PC-3 (cell line): ENCODE measurements around the gene DOCK8. TPM values are rescaled to one million over a fixed set of nuclear protein-coding genes. Genes with fewer than 3 reads are reported as not detected.

ENCODE experiments used
- ATAC-seq: fragments of 200-7000 bp; cut with Tn5 transposase; 2 replicates; pipeline ENCODE4 v1.9.1; 2020; ENCODE audit warnings: mild to moderate bottlenecking, moderate library complexity
- BruUV-seq: library from RNA; stranded (reverse); fragments of 400-500 nt; replicated peaks from 2 replicates; lab custom pipeline; 2021; lab: Mats Ljungman, UMichigan
- CTCF ChIA-PET: fragments of 300-600 bp; sonication (Branson Sonifier 250); formaldehyde crosslinking; loops from one replicate; lab custom pipeline; 2022; ENCODE audit warnings: antibody characterized with exemption; lab: Charles Lee
- POLR2A ChIA-PET: fragments of 300-600 bp; sonication (Branson Sonifier 250); formaldehyde crosslinking; loops from one replicate; lab custom pipeline; 2022; ENCODE audit warnings: antibody characterized with exemption; ENCODE audit not compliant: unreplicated experiment; lab: Charles Lee
- DNase-seq: peaks from one replicate; pipeline ENCODE4 v3.0.0-alpha.2; 2015
- H2AFZ ChIP-seq: fragments of 300-600 bp; sonication (generic); 2 replicates; pipeline ENCODE4 v1.6.0; 2016; ENCODE audit warnings: antibody characterized with exemption, low read length
- H3F3A ChIP-seq: fragments of 300-600 bp; sonication (generic); one replicate; pipeline ENCODE4 v1.6.0; 2017; ENCODE audit warnings: antibody characterized with exemption, low read length, control low read depth, mild to moderate bottlenecking; ENCODE audit not compliant: unreplicated experiment
- H3K27ac ChIP-seq: fragments of 300-600 bp; sonication (generic); 2 replicates; pipeline ENCODE4 v1.5.1; 2016; ENCODE audit warnings: mild to moderate bottlenecking, low read length
- H3K27me3 ChIP-seq: fragments of 300-600 bp; sonication (generic); 2 replicates; pipeline ENCODE4 v1.6.1; 2016; ENCODE audit warnings: low read length, mixed read lengths
- H3K36me3 ChIP-seq: fragments of 300-600 bp; sonication (generic); 2 replicates; pipeline ENCODE4 v1.6.1; 2016; ENCODE audit warnings: low read depth, mixed run types, low read length, mixed read lengths
- H3K4me1 ChIP-seq: fragments of 300-600 bp; sonication (generic); 2 replicates; pipeline ENCODE4 v1.5.1; 2016; ENCODE audit warnings: low read length; ENCODE audit not compliant: insufficient read depth
- H3K4me2 ChIP-seq: fragments of 300-600 bp; sonication (generic); 2 replicates; pipeline ENCODE4 v1.6.0; 2016; ENCODE audit warnings: low read length
- H3K4me3 ChIP-seq: fragments of 300-600 bp; sonication (generic); 2 replicates; pipeline ENCODE4 v1.5.1; 2016; ENCODE audit warnings: mild to moderate bottlenecking, low read length, mixed read lengths
- H3K79me2 ChIP-seq: fragments of 300-600 bp; sonication (generic); 2 replicates; pipeline ENCODE4 v1.6.1; 2017; ENCODE audit warnings: low read length, mixed read lengths
- H3K9ac ChIP-seq: fragments of 300-600 bp; sonication (generic); 2 replicates; pipeline ENCODE4 v1.6.0; 2016; ENCODE audit warnings: mild to moderate bottlenecking, low read length
- H3K9me2 ChIP-seq: fragments of 300-600 bp; sonication (generic); replicated peaks from 2 replicates; pipeline ENCODE4 v1.6.1; 2016; ENCODE audit warnings: mixed run types, low read length, mixed read lengths
- H3K9me3 ChIP-seq: fragments of 300-600 bp; sonication (generic); 2 replicates; pipeline ENCODE4 v1.6.1; 2016; ENCODE audit warnings: low read length, mixed read lengths
- H4K20me1 ChIP-seq: fragments of 300-600 bp; sonication (generic); 2 replicates; pipeline ENCODE4 v1.6.1; 2016; ENCODE audit warnings: low read length, mixed read lengths
- EZH2 ChIP-seq: fragments of 300-600 bp; sonication (generic); IDR thresholded peaks from one replicate; pipeline ENCODE4 v1.6.1; 2017; ENCODE audit warnings: antibody characterized with exemption, mild to moderate bottlenecking, low read length; ENCODE audit not compliant: unreplicated experiment
- EZH2phosphoT487 ChIP-seq: fragments of 300-600 bp; sonication (generic); IDR thresholded peaks from 2 replicates; pipeline ENCODE4 v1.6.1; 2018; ENCODE audit warnings: mild to moderate bottlenecking, antibody characterized with exemption, low read length, borderline replicate concordance
- intact Hi-C: fragments of 100-400 bp; cut with micrococcal nuclease; formaldehyde crosslinking; loops from 2 replicates; pipeline ENCODE4 v1.9.0; 2023
- total RNA-seq: library from RNA; depleted of rRNA; stranded (reverse); fragments of >200 nt; gene quantifications from 2 replicates; pipeline ENCODE4 v1.2.3, GENCODE V29; 2014
- TF ChIP-seq, protein P1 (sequence below): fragments of 300-600 bp; sonication (generic); conservative IDR thresholded peaks from 2 replicates; pipeline ENCODE4 v1.5.1; 2017; ENCODE audit warnings: antibody characterized with exemption, low read depth, mild to moderate bottlenecking, low read length

Gene DOCK8
- total RNA-seq, 1 experiment from 2014 or later, result 1.9 TPM

DNA sequence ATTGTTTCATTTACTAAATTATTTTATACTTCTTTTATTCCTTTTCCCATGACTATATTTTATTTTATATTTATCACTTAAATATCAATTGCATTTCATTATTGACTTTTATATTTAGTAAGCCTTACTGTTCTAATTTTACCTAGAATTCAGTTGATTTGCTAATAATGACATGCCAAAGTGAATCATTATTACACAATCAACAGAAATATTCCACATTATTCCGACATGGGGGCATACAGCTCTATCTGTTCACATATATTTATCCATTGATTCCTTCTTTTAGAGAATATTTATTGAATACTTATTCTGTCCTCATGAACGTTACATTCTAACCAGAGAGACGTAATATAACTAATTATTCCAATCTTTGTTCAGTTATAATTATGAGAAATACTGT lies 221.8 kb downstream of the DOCK8 start:
- no peaks in the 10 kb centered on the region for H3K36me3 ChIP-seq
- CTCF ChIA-PET, result no interaction called here
- no peak overlapping the region for H3K4me3 ChIP-seq
- no peaks in the 10 kb centered on the region for H3K27me3 ChIP-seq
- H3F3A ChIP-seq, result no peaks in the 10 kb centered on the region
- intact Hi-C loops, result no loop called here
- no peak for ATAC-seq
- DNase-seq, result no peak
- no peak overlapping the region for H3K4me2 ChIP-seq
- no peak for TF ChIP-seq EZH2
- TF ChIP-seq, protein P1, sequence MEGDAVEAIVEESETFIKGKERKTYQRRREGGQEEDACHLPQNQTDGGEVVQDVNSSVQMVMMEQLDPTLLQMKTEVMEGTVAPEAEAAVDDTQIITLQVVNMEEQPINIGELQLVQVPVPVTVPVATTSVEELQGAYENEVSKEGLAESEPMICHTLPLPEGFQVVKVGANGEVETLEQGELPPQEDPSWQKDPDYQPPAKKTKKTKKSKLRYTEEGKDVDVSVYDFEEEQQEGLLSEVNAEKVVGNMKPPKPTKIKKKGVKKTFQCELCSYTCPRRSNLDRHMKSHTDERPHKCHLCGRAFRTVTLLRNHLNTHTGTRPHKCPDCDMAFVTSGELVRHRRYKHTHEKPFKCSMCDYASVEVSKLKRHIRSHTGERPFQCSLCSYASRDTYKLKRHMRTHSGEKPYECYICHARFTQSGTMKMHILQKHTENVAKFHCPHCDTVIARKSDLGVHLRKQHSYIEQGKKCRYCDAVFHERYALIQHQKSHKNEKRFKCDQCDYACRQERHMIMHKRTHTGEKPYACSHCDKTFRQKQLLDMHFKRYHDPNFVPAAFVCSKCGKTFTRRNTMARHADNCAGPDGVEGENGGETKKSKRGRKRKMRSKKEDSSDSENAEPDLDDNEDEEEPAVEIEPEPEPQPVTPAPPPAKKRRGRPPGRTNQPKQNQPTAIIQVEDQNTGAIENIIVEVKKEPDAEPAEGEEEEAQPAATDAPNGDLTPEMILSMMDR, result no peak
- TF ChIP-seq EZH2phosphoT487, result no peak
- no peaks in the 10 kb centered on the region for H4K20me1 ChIP-seq
- no peaks in the 10 kb centered on the region for H3K79me2 ChIP-seq
- no peaks in the 10 kb centered on the region for H3K9me2 ChIP-seq
- no peak overlapping the region for H3K9ac ChIP-seq
- POLR2A ChIA-PET, result no interaction called here
- no TSS peak for BruUV-seq
- H3K27ac ChIP-seq, result no peak overlapping the region
- no peaks in the 10 kb centered on the region for H3K4me1 ChIP-seq
- H2AFZ ChIP-seq, result no peak overlapping the region
- no peaks in the 10 kb centered on the region for H3K9me3 ChIP-seq

DNA sequence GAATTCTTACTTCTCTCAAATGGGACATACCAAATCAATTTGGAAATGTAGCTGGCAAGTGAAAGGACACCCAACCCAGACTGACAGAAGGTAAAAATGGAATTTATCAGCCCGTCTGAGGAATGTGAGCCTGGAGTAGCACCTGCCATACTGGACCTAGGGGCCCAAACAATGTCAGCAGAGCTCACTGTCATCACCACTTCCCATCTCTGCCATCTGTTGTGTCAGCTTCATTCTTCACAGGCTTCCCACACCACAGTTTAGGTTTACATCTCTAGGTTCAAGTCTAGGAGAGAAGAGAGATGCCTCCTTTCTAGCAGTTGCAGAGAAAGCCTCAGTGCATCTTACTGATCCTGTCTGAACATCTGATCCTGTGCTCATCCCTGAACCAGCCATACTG lies 222.4 kb downstream of the DOCK8 start:
- Histone ChIP-seq H4K20me1 (no peaks in the 10 kb centered on the region), H2AFZ (no peak overlapping the region), H3K4me1 (no peaks in the 10 kb centered on the region), H3K9ac (no peak overlapping the region), H3K27ac (no peak overlapping the region), H3K9me2 (no peaks in the 10 kb centered on the region), H3K4me3 (no peak overlapping the region), H3K9me3 (no peaks in the 10 kb centered on the region), H3K4me2 (no peak overlapping the region), H3K27me3 (no peaks in the 10 kb centered on the region), H3F3A (no peaks in the 10 kb centered on the region), H3K79me2 (no peaks in the 10 kb centered on the region), H3K36me3 (no peaks in the 10 kb centered on the region)
- intact Hi-C loops, result no loop called here
- POLR2A ChIA-PET, result no interaction called here
- CTCF ChIA-PET, result no interaction called here
- DNase-seq (no peak), ATAC-seq (no peak)
- TF ChIP-seq, protein P1, result no peak
- TF ChIP-seq EZH2phosphoT487, result no peak
- no peak for TF ChIP-seq EZH2
- BruUV-seq, result no TSS peak

DNA sequence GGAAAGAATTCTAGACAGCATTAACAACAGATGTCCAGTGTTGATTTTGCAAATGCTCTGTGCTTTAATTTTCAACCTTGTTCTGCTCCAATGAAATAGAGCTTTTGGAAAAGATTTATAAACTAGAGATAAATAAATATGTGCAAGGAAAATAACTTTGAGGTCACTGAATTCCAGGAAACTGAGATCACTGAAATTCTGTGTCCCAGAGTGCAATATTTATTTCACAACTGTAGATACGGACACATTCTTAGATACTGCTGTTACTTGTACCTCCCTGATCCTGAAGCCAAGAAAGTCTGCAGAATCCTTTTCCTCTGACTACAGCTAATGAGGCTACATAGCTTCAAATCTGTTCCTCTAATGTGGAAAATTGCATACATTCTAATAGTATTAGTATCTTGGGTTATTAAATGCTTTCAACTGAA lies 222.9 kb downstream of the DOCK8 start:
- H3K27me3 ChIP-seq, result no peaks in the 10 kb centered on the region
- BruUV-seq, result no TSS peak
- no peaks in the 10 kb centered on the region for H3F3A ChIP-seq
- POLR2A ChIA-PET, result no interaction called here
- no peak overlapping the region for H3K27ac ChIP-seq
- DNase-seq, result no peak
- H3K9me3 ChIP-seq, result no peaks in the 10 kb centered on the region
- H2AFZ ChIP-seq, result no peak overlapping the region
- no peak for ATAC-seq
- no peaks in the 10 kb centered on the region for H3K79me2 ChIP-seq
- no peak for TF ChIP-seq EZH2phosphoT487
- TF ChIP-seq EZH2, result no peak
- TF ChIP-seq, protein P1, result no peak
- H3K4me2 ChIP-seq, result no peak overlapping the region
- intact Hi-C loops, result no loop called here
- no peak overlapping the region for H3K9ac ChIP-seq
- CTCF ChIA-PET, result no interaction called here
- H3K4me1 ChIP-seq, result no peaks in the 10 kb centered on the region
- H3K36me3 ChIP-seq, result no peaks in the 10 kb centered on the region
- no peak overlapping the region for H3K4me3 ChIP-seq
- no peaks in the 10 kb centered on the region for H3K9me2 ChIP-seq
- H4K20me1 ChIP-seq, result no peaks in the 10 kb centered on the region
